A549 (cell line): ENCODE data around the gene VSTM1. TPM values are rescaled to one million over a fixed set of nuclear protein-coding genes. Genes with fewer than 3 reads are reported as not detected.
"Not testable (repeated sequence)": the region's sequence is repeated elsewhere in the genome, so short reads cannot be mapped to it uniquely, and the experiment has no call there.

Experiments
- ATAC-seq, 2 experiments: fragments of 200-7000 bp in 1 of 2; fragments of >200 bp in 1 of 2; cut with Nextera tagmentation in 1 of 2; cut with Tn5 transposase in 1 of 2; 3 replicates each; pipeline versions ENCODE4 v1.8.0 to v1.9.1; 2018 to 2020; ENCODE audit warnings: mild to moderate bottlenecking in 1 of 2, moderate library complexity in 1 of 2
- CTCF ChIA-PET: fragments of 300-600 bp; sonication (Branson Sonifier 250); formaldehyde crosslinking; extraction: SDS; loops from one replicate; lab custom pipeline; 2021; ENCODE audit warnings: antibody characterized with exemption, inconsistent platforms; lab: Yijun Ruan, JAX
- POLR2A ChIA-PET: fragments of 350-600 bp; formaldehyde crosslinking; extraction: SDS; loops from one replicate; lab custom pipeline; 2021; ENCODE audit warnings: antibody characterized with exemption, inconsistent platforms; lab: Yijun Ruan, JAX
- DNase-seq, 2 experiments: peaks; one replicate each; pipeline versions ENCODE4 v3.0.0 to v3.0.0-alpha.2; 2011 to 2016; ENCODE audit warnings: low read depth in 1 of 2, low spot score in 1 of 2
- FAIRE-seq: peaks from 2 replicates; lab custom pipeline; 2011; peaks lifted over from hg19 to GRCh38; lab: Jason Lieb, UNC
- H3K27ac ChIP-seq, 2 experiments: fragments of >200 bp; sonication (Bioruptor Twin); formaldehyde crosslinking; 3 replicates each; pipeline ENCODE4 v1.5.1; 2016 to 2017
- H3K4me1 ChIP-seq: fragments of >200 bp; sonication (Bioruptor Twin); formaldehyde crosslinking; 3 replicates; pipeline ENCODE4 v1.6.1; 2016
- H3K4me2 ChIP-seq: fragments of >200 bp; sonication (Bioruptor Twin); formaldehyde crosslinking; 3 replicates; pipeline ENCODE4 v1.6.1; 2016
- H3K4me3 ChIP-seq: fragments of >200 bp; sonication (Bioruptor Twin); formaldehyde crosslinking; 3 replicates; pipeline ENCODE4 v1.5.1; 2016
- H3K9me3 ChIP-seq: fragments of >200 bp; sonication (Bioruptor Twin); formaldehyde crosslinking; 3 replicates; pipeline ENCODE4 v1.6.1; 2016
- CEBPB ChIP-seq, 2 experiments: fragments of >200 bp in 1 of 2; sonication (Bioruptor Twin) in 1 of 2; formaldehyde crosslinking in 1 of 2; IDR thresholded peaks; 2 replicates each; pipeline ENCODE4 v1.6.1; 2012 to 2016
- CHD4 ChIP-seq: fragments of 200-600 bp; sonication (generic); IDR thresholded peaks from 2 replicates; pipeline ENCODE4 v1.6.1; 2016; ENCODE audit warnings: antibody characterized with exemption, mild to moderate bottlenecking, borderline replicate concordance
- EP300 ChIP-seq, 2 experiments: fragments of >200 bp; sonication (Bioruptor Twin); formaldehyde crosslinking; IDR thresholded peaks; 2 replicates in 1 of 2; 3 replicates in 1 of 2; pipeline ENCODE4 v1.6.1; 2016 to 2017
- ESRRA ChIP-seq: fragments of 150-350 bp; IDR thresholded peaks from 2 replicates; pipeline ENCODE4 v1.6.1; 2014; ENCODE audit warnings: mild to moderate bottlenecking, low read length, borderline replicate concordance
- FOSB ChIP-seq: fragments of 250-450 bp; sonication (Bioruptor Pico); IDR thresholded peaks from 2 replicates; pipeline ENCODE4 v1.5.0; 2020; ENCODE audit warnings: mild to moderate bottlenecking, moderate library complexity
- FOSL2 ChIP-seq, 2 experiments: fragments of 450-650 bp in 1 of 2; fragments of >200 bp in 1 of 2; sonication (Bioruptor Twin) in 1 of 2; formaldehyde crosslinking; IDR thresholded peaks; 2 replicates each; pipeline versions ENCODE4 v1.5.0 to v1.6.1; 2016 to 2020; ENCODE audit warnings: mild to moderate bottlenecking in 1 of 2, moderate library complexity in 1 of 2
- FOXS1 ChIP-seq: fragments of 250-450 bp; sonication (Bioruptor Pico); IDR thresholded peaks from 2 replicates; pipeline ENCODE4 v1.5.0; 2020; ENCODE audit warnings: mild to moderate bottlenecking, moderate library complexity
- GATA3 ChIP-seq: IDR thresholded peaks from 2 replicates; pipeline ENCODE4 v1.6.1; 2012; ENCODE audit warnings: borderline replicate concordance
- HDAC2 ChIP-seq: fragments of 200-600 bp; sonication (generic); IDR thresholded peaks from 2 replicates; pipeline ENCODE4 v1.6.1; 2016
- HEYL ChIP-seq: fragments of 250-450 bp; sonication (Bioruptor Pico); IDR thresholded peaks from 2 replicates; pipeline ENCODE4 v1.8.0; 2021; ENCODE audit warnings: mild to moderate bottlenecking, moderate library complexity
- HOXB13 ChIP-seq: fragments of 250-450 bp; sonication (Bioruptor Pico); IDR thresholded peaks from 2 replicates; pipeline ENCODE4 v1.5.0; 2020; ENCODE audit warnings: low read depth, mild to moderate bottlenecking, moderate library complexity
- JUNB ChIP-seq: fragments of >200 bp; sonication (Bioruptor Twin); formaldehyde crosslinking; IDR thresholded peaks from 2 replicates; pipeline ENCODE4 v1.6.1; 2016
- KDM5A ChIP-seq: fragments of 200-600 bp; sonication (generic); IDR thresholded peaks from 2 replicates; pipeline ENCODE4 v1.6.1; 2016; ENCODE audit warnings: antibody characterized with exemption, mild to moderate bottlenecking
- MAFK ChIP-seq: fragments of 450-650 bp; IDR thresholded peaks from 2 replicates; pipeline ENCODE4 v1.6.1; 2014; ENCODE audit not compliant: partially characterized antibody
- MAZ ChIP-seq: fragments of 150-350 bp; IDR thresholded peaks from 2 replicates; pipeline ENCODE4 v1.6.1; 2014; ENCODE audit warnings: antibody characterized with exemption, low read depth, low read length, borderline replicate concordance
- MYC ChIP-seq: IDR thresholded peaks from 2 replicates; pipeline ENCODE4 v1.6.1; 2012; ENCODE audit warnings: mild to moderate bottlenecking, inconsistent platforms, low read length, improper control_type of control experiment, borderline replicate concordance
- NR3C1 ChIP-seq: fragments of >200 bp; sonication (Bioruptor Twin); formaldehyde crosslinking; IDR thresholded peaks from 3 replicates; pipeline ENCODE4 v1.6.1; 2017
- POLR2A ChIP-seq: IDR thresholded peaks from 2 replicates; pipeline ENCODE4 v1.6.1; 2012; ENCODE audit warnings: mild to moderate bottlenecking, low read length
- RARB ChIP-seq: fragments of 250-450 bp; sonication (Bioruptor Pico); IDR thresholded peaks from 2 replicates; pipeline ENCODE4 v1.8.0; 2021; ENCODE audit warnings: mild to moderate bottlenecking, moderate library complexity
- RCOR1 ChIP-seq: fragments of 150-350 bp; IDR thresholded peaks from 2 replicates; pipeline ENCODE4 v1.6.1; 2014; ENCODE audit warnings: antibody characterized with exemption, low read length, low read depth
- RNF2 ChIP-seq: fragments of 200-600 bp; sonication (generic); IDR thresholded peaks from 2 replicates; pipeline ENCODE4 v1.6.1; 2016; ENCODE audit warnings: low read depth, mild to moderate bottlenecking, antibody characterized with exemption, moderate library complexity, borderline replicate concordance
- TFCP2L1 ChIP-seq: fragments of 250-450 bp; sonication (Bioruptor Pico); IDR thresholded peaks from 2 replicates; pipeline ENCODE4 v1.5.0; 2021; ENCODE audit warnings: mild to moderate bottlenecking
- TP53 ChIP-seq: fragments of 250-450 bp; sonication (Bioruptor Pico); IDR thresholded peaks from 2 replicates; pipeline ENCODE4 v1.5.0; 2021; ENCODE audit warnings: mild to moderate bottlenecking, moderate library complexity
- ZC3H11A ChIP-seq: fragments of 450-650 bp; IDR thresholded peaks from 2 replicates; pipeline ENCODE4 v1.6.1; 2014; ENCODE audit warnings: antibody characterized with exemption, mild to moderate bottlenecking
- WGBS: methylation state at CpG from one replicate; pipeline ENCODE4 v1.1.6; 2017; ENCODE audit errors: missing lambda C conversion rate; 5-methylcytosine and 5-hydroxymethylcytosine counted together
- polyA plus RNA-seq, 4 experiments: library from polyadenylated mRNA; depleted of rRNA in 3 of 4; stranded (reverse); fragments of >200 nt; fragmentation: RNase III in 1 of 4; extraction: RNeasy Plus Mini Kit Qiagen cat#74134 plus additional on column Dnase treatment in 1 of 4; gene quantifications; 2 replicates in 3 of 4; 3 replicates in 1 of 4; pipeline ENCODE4 v1.2.3, GENCODE V29; 2011 to 2017
- TF ChIP-seq, protein P1 (sequence below): IDR thresholded peaks from 2 replicates; pipeline ENCODE4 v1.6.1; 2012
- TF ChIP-seq, protein P2 (sequence below): IDR thresholded peaks from 2 replicates; pipeline ENCODE4 v1.6.1; 2012; ENCODE audit warnings: low read depth, borderline replicate concordance
- TF ChIP-seq, protein P3 (sequence below): fragments of >200 bp; sonication (Bioruptor Twin); formaldehyde crosslinking; IDR thresholded peaks from 3 replicates; pipeline ENCODE4 v1.5.1; 2016
- TF ChIP-seq, protein P4 (sequence below): fragments of >200 bp; sonication (Bioruptor Twin); formaldehyde crosslinking; IDR thresholded peaks from 2 replicates; pipeline ENCODE4 v1.6.1; 2016
- TF ChIP-seq, protein P5 (sequence below): fragments of 450-650 bp; IDR thresholded peaks from 2 replicates; pipeline ENCODE4 v1.6.1; 2014; ENCODE audit warnings: antibody characterized with exemption
- TF ChIP-seq, protein P6 (sequence below): fragments of 250-450 bp; sonication (Bioruptor Pico); IDR thresholded peaks from 2 replicates; pipeline ENCODE4 v1.5.0; 2021; ENCODE audit warnings: mild to moderate bottlenecking, moderate library complexity, borderline replicate concordance

The VSTM1 gene
- polyA plus RNA-seq, 2 of the 4 experiments (the other 2 are of a cell fraction): 0.25 to 0.50 TPM

DNA sequence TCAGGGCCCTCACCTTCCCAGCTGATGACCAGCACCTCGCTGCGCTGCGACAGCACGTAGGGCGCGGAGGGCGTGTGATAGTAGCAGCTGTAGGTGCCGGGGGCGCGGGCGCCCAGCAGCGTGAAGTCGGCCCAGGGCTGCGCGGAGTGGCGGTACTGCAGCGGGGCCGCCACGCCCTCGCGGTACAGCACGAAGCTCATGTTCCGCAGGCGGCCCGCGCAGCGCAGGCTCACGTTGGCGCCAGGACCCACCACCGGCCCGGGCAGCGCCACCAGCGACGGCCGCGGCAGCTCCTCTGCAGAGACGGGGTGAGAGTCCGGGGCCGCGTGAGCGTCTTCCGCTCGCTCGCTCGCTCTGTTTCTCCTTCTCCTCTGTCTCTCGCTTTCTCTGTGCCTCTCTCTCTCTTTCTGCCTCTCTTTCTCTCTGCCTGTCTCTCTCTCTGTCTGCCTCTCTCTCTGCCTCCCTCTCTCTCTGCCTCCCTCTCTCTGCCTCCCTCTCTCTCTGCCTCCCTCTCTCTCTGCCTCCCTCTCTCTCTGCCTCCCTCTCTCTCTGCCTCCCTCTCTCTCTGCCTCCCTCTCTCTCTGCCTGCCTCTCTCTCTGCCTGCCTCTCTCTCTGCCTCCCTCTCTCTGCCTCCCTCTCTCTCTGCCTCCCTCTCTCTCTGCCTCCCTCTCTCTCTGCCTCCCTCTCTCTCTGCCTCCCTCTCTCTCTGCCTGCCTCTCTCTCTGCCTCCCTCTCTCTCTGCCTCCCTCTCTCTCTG, 32.3 kb upstream of the VSTM1 start:
- peak; percentile 50 to 62 for DNase-seq
- Histone ChIP-seq H3K4me1 (peaks cover 11% of the 10 kb centered on the region; the same call in 1 of the 3 replicates), H3K27ac (peak overlapping the region; percentile 40 to 78; a peak in 5 of 6 replicates), H3K9me3 (peaks cover 12% of the 10 kb centered on the region; the same call in 2 of the 3 replicates), H3K4me3 (peak overlapping the region; percentile 33), H3K4me2 (peak overlapping the region; percentile 83)
- CTCF ChIA-PET: interaction anchor here (0.6 to 4.3 kb wide), 23 partner anchors 10 to 303 kb away, joined by 3 to 35 read pairs (median 5); no protein-coding TSS in a partner anchor
- ATAC-seq: peak; percentile 79 to 81
- POLR2A ChIA-PET: interaction anchor here (0.7 kb wide), 1 partner anchor 31 kb away, joined by 3 read pairs; no protein-coding TSS in a partner anchor
- TF ChIP-seq, protein P1, sequence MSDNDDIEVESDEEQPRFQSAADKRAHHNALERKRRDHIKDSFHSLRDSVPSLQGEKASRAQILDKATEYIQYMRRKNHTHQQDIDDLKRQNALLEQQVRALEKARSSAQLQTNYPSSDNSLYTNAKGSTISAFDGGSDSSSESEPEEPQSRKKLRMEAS: peak; percentile 94
- TF ChIP-seq, protein P2, sequence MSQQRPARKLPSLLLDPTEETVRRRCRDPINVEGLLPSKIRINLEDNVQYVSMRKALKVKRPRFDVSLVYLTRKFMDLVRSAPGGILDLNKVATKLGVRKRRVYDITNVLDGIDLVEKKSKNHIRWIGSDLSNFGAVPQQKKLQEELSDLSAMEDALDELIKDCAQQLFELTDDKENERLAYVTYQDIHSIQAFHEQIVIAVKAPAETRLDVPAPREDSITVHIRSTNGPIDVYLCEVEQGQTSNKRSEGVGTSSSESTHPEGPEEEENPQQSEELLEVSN: peak; percentile 91
- TF ChIP-seq TP53 (CRISPR knock-in tag): 0 out of 2 replicates have a peak, but pooled peaks have one; percentile 34
- not testable (repeated sequence) for FAIRE-seq
- 41% methylated on average over 38 of the region's 46 CpGs for WGBS

DNA sequence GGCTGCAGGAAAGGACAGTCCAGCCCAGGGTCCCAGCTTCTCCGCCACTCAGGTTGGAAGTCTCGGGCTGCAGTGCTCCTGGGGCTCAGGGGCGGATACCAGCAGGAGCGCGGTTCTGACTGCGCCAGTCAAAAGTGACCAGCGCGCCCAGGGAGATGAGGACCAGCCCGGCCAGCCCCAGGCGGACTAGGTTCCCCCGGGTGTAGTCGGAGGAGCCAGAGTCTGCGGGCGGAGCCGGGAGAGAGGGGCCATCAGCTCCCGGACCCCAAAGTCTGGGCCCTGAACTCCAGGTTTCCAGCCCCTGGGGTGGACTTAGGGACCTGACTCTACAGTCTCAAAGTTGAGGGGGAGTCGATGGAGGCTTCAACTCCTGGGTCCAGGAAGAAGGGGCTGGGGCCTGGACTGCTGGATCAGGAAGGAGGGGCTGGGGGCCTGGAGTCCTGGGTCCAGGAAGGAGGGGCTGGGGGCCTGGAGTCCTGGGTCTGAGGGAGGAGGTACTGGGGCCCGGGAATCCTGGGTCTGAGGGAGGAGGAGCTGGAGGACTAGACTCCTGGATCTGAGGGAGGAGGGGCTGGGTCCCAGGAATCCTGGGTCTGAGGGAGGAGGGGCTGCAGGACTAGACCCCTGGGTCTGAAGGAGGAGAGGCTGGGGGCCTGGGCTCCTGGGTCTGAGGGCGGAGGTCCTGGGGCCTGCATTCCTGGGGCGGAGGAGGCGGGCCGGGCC, 31.6 kb upstream of the VSTM1 start:
- H3K4me2 ChIP-seq: peak overlapping the region; percentile 83
- CTCF ChIA-PET: interaction anchor here (0.6 to 4.3 kb wide), 17 partner anchors 9 to 303 kb away, joined by 3 to 25 read pairs (median 5); no protein-coding TSS in a partner anchor

DNA sequence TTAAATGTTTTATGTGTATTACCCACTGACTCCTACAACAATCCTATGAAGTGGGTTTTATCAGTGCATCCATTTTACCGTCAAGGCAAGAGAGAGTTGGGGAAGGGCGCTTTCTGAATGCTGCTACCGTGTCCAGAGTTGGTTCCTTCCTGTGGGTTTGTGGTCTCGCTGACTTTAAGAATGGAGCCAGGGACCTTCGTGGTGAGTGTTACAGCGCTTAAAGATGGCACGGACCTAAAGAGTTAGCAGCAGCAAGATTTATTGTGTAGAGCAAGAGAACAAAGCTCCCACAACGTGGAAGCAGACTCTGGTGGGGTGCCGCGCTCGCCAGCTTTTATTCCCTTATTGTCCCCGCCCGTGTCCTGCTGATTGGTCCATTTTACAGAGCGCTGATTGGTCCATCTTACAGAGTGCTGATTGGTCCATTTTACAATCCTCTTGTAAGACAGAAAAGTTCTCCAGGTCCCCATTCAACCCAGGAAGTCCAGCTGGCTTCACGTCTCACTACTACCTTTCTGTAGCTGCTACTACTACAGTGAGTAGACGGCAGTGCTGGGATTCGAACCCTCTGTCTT, 30.8 kb upstream of the VSTM1 start:
- 85% methylated on average over 17 of the region's 17 CpGs for WGBS
- DNase-seq: no peak
- ChIA-PET POLR2A (no interaction called here), CTCF (interaction anchor here (0.9 to 4.3 kb wide), 8 partner anchors 11 to 302 kb away, joined by 3 to 25 read pairs (median 6); no protein-coding TSS in a partner anchor)
- FAIRE-seq: peak; percentile 56
- no peak for ATAC-seq
- H3K4me2 ChIP-seq: no peak overlapping the region
- peaks cover 12% of the 10 kb centered on the region; the same call in 2 of the 3 replicates for H3K9me3 ChIP-seq
- no peak overlapping the region for H3K27ac ChIP-seq
- no peak overlapping the region for H3K4me3 ChIP-seq
- H3K4me1 ChIP-seq: peaks cover 11% of the 10 kb centered on the region; the same call in 1 of the 3 replicates
- TF ChIP-seq RARB (no peak), HOXB13 (CRISPR knock-in tag) (no peak), FOSB (CRISPR knock-in tag) (no peak), POLR2A (no peak), ZC3H11A (no peak), MAFK (no peak), FOXS1 (no peak), NR3C1 (no peak), EP300 (IDR thresholded peaks at IDR 0.05) (no peak), ESRRA (no peak)
- TF ChIP-seq, protein P3, sequence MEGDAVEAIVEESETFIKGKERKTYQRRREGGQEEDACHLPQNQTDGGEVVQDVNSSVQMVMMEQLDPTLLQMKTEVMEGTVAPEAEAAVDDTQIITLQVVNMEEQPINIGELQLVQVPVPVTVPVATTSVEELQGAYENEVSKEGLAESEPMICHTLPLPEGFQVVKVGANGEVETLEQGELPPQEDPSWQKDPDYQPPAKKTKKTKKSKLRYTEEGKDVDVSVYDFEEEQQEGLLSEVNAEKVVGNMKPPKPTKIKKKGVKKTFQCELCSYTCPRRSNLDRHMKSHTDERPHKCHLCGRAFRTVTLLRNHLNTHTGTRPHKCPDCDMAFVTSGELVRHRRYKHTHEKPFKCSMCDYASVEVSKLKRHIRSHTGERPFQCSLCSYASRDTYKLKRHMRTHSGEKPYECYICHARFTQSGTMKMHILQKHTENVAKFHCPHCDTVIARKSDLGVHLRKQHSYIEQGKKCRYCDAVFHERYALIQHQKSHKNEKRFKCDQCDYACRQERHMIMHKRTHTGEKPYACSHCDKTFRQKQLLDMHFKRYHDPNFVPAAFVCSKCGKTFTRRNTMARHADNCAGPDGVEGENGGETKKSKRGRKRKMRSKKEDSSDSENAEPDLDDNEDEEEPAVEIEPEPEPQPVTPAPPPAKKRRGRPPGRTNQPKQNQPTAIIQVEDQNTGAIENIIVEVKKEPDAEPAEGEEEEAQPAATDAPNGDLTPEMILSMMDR: no peak
- TF ChIP-seq, protein P1: no peak
- TF ChIP-seq, protein P4, sequence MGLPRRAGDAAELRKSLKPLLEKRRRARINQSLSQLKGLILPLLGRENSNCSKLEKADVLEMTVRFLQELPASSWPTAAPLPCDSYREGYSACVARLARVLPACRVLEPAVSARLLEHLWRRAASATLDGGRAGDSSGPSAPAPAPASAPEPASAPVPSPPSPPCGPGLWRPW: no peak

More for the DNA sequence above, 31.6 kb upstream of the VSTM1 start:
- peak overlapping the region; percentile 33 for H3K4me3 ChIP-seq
- peaks cover 12% of the 10 kb centered on the region; the same call in 2 of the 3 replicates for H3K9me3 ChIP-seq
- POLR2A ChIA-PET: no interaction called here
- 91% methylated on average over 22 of the region's 22 CpGs for WGBS
- TF ChIP-seq MYC (no peak), RNF2 (no peak), HDAC2 (no peak), FOSL2 (IDR thresholded peaks at IDR 0.05) (no peak), FOSL2 (CRISPR knock-in tag; IDR thresholded peaks at IDR 0.05) (no peak), TP53 (CRISPR knock-in tag) (no peak), KDM5A (no peak), ESRRA (no peak), FOXS1 (no peak), MAZ (no peak), TFCP2L1 (CRISPR knock-in tag) (no peak), CHD4 (no peak), RARB (no peak), CEBPB (IDR thresholded peaks at IDR 0.05) (no peak), RCOR1 (no peak), HEYL (CRISPR knock-in tag) (no peak), GATA3 (no peak), JUNB (no peak)
- TF ChIP-seq, protein P5, sequence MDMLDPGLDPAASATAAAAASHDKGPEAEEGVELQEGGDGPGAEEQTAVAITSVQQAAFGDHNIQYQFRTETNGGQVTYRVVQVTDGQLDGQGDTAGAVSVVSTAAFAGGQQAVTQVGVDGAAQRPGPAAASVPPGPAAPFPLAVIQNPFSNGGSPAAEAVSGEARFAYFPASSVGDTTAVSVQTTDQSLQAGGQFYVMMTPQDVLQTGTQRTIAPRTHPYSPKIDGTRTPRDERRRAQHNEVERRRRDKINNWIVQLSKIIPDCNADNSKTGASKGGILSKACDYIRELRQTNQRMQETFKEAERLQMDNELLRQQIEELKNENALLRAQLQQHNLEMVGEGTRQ: no peak
- TF ChIP-seq, protein P6, sequence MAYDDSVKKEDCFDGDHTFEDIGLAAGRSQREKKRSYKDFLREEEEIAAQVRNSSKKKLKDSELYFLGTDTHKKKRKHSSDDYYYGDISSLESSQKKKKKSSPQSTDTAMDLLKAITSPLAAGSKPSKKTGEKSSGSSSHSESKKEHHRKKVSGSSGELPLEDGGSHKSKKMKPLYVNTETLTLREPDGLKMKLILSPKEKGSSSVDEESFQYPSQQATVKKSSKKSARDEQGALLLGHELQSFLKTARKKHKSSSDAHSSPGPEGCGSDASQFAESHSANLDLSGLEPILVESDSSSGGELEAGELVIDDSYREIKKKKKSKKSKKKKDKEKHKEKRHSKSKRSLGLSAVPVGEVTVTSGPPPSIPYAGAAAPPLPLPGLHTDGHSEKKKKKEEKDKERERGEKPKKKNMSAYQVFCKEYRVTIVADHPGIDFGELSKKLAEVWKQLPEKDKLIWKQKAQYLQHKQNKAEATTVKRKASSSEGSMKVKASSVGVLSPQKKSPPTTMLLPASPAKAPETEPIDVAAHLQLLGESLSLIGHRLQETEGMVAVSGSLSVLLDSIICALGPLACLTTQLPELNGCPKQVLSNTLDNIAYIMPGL (CRISPR knock-in tag): no peak
- TF ChIP-seq, all 56 proteins: peak for 0
- DNase-seq (no peak), ATAC-seq (no peak), FAIRE-seq (no peak)
- Histone ChIP-seq H3K27ac (peak overlapping the region; percentile 40 to 78; a peak in 5 of 6 replicates), H3K4me1 (peaks cover 11% of the 10 kb centered on the region; the same call in 1 of the 3 replicates)
